Activated effector memory CD4-positive, alpha-beta T cell treated with Interleukin-2 at 50 U/mL for 16 hours (primary cell): ENCODE results near the gene KIRREL3.
"Not testable (repeated sequence)": the region's sequence is repeated elsewhere in the genome, so short reads cannot be mapped to it uniquely, and the experiment has no call there.

Source experiments
- DNase-seq: peaks from one replicate; pipeline ENCODE4 v3.0.0-alpha.2; 2020

Gene KIRREL3

DNA sequence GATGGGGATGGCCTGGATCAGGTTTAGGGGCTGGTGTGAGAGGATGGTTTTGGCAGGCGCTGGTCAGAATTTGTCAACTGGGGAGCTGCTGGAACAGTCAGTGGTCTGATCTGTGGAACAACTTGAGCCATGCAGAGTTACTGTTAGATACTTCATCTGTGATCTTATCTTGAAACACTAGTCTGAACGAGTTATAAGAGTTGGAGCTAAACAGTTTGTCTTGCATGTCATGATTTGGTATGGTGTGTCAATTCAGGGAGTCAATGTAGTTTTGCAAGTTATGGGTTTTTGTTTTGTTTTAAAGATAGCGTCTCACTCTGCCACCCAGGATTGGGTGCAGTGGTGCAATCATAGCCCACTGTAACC is 591.0 kb downstream of the KIRREL3 start:
- no peak for DNase-seq

DNA sequence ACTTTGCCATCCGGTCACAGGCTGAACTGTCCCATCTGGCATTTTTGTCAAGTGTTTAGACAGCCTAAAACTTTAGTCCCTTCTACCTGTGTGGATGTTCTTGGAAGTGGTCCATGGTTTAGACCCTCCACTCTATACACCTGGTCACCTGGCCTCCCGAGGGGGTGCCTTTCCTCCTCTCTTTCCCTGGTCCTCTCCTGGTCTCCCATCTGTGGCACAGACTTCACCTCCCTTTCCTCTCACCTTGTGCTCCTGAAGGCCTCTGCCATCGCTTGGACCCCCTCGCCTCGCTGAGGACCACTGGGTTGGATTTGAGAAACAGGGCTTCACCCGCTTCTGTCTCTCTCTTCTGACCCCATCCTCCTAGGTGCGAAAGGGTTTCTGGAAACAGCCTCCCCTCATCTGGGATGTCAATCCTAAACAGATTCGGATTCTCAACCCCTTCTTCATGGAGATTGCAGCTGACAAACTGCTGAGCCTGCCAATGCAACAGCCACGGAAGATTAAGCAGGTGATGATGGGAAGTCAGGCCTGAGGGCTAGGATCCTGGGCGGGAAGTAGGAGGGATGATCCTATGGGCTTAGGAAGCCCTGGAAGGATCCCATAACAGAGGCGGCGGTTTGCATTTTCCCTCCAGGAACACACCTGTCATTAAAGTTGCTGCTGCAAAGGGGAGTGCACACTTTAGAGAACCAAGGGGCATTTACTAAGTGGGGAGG is 591.5 kb downstream of the KIRREL3 start:
- no peak for DNase-seq

DNA sequence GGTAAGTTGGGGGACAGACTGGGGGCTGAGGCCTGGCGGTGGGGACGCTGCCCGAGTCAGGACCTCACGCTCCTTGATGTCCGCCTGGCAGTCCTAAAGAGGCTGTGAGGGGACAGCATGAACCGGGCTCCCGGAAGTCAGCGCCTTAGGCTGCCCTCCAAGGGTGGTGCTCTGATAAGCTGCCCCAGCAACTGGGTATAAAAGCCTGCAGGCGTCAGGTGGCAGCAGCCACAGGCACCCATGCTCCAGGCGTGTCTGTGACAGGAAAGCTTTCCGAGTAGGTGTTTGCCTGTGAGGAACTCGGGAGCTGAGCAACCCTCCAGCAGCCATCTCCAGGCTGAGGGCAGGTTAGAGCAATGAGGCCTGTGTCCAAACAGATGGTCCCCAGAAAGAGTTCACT is 592.1 kb downstream of the KIRREL3 start:
- DNase-seq, result no peak

DNA sequence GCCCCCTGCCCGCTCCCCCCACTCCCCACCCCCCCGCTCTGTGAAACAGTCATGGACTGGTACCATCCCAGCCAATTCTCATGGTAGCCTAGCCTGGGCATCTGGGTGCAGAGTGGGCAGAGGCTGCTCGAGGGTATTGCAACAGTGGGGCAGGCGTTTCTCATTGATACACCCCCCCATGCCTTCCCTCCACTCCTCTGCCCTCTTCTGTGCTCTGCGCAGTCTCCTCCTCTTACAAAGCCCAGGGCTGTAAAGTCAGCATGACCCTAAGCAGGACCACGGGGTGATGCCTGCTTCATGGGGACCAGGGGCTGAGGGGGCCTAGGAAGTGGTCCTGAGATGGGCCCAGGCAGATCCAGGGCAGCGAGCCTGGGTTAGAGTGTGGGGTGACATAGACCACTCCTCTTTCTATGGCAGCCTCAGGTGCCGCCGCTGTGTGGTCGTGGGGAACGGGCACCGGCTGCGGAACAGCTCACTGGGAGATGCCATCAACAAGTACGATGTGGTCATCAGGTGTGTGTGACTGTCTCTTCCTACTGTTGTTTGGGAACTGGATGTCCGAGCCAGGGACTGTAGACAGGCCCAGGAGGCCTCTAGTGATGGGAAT is 592.8 kb downstream of the KIRREL3 start:
- no peak for DNase-seq

DNA sequence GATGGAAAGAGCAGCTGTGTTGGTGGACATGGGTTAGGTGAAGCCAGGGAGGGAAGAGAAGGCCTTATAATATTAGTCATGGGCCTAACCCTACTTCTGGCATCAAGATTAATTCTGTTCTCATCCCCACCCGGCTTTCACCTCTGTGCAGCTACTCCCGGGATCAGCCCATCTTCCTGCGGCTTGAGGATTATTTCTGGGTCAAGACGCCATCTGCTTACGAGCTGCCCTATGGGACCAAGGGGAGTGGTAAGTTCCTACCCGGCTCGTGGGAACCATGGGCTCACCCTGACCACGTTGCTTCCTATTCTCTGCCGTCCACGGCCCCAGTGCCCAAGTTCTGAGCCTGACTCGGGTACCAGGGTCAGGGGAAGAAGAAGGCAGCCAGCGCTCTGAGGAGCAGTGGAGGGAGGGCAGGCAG is 593.5 kb downstream of the KIRREL3 start:
- DNase-seq, result no peak

DNA sequence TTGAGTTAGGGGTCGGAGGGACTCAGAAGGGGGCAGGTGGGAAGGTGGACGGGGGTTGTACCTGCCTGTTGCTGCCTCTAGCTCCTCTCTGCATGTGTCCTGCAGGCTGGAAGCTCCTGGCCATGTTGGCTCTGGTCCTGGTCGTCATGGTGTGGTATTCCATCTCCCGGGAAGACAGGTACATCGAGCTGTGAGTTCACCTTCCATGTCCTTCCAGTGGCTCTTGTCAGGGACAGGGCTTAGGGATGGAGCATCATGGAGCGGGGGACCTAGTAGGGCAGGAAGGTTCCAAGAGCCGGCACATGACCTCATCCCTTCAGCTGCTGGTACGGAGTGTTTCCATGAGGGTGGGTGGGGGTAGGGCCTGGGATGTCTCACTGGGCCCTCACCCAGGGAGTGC is 594.2 kb downstream of the KIRREL3 start:
- no peak for DNase-seq

DNA sequence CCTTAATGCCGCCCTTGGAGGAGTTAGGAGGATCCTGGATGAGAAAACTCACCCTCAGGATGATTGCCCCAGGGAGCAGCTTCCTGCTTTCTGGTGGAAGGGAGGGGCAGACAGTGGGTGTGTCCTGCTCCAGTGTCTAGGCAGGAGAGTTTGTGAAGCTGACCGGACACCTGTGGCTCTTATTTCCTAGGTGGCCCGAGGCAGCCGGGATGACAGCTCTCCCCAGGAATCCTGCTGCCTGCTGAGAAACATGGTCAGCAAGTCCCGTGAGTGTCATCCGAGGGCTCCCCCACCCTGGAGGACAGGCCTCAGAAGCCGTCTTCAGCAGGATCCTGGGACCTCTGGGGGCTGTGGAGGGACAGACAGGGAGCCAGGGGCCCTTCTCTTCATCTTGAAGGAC is 594.7 kb downstream of the KIRREL3 start:
- no peak for DNase-seq

DNA sequence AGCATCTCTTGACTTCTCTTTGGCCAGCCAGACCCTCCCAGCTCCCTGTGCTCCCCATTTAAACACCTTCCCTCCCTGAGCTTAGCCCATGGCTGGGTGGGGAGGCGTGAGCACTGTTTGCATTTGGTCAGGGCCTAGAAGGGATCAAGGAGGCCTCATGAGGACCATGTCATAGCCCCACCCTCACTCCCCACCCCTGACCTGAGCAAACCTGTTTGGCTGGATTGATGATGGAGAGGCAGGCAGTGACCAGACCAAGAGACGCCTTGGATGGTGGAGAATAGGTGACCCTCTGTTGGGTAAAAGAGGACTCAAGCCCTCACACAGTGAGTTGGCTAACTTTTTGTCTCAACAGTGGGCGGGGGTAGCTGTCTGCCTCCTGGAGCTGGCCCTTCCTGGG is 595.2 kb downstream of the KIRREL3 start:
- DNase-seq, result no peak

DNA sequence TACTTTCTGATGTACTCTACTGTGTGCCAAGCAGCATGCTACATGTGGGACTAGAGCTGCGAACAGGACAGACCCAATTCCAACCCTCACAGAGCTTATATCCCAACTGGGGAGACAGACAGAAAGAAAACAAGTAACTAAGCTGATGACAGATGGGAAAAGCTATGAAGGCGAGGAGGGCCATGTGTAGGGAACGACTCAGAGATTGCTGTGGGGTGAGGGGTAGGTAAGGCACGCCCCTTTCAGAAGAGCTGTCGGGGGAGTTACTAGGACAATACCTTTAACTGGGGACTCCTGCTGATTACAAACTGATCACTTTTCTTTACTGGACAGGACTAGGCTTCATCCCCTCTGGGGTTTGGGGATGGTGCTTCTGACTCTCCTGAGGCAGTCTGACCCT is 596.2 kb downstream of the KIRREL3 start:
- DNase-seq, result no peak

DNA sequence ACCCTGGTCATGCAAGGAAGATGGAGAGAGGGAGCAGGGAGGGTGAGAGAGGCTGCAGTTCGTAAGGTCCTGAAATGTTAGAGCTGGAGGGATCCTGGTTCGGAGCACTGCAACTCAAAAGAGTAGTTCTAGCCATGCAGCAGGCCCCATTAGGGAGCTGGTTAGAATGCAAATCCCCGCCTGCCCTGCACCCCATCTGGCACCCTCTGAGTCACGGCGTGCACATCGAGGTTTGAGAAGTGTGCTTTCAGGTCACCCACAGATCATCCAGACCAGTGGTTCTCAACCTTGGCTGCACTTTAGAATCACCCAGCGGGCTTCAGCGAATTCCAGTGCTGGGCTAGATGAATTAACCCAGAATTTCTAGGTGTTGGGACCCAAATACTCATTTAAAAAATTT is 596.9 kb downstream of the KIRREL3 start:
- no peak for DNase-seq

DNA sequence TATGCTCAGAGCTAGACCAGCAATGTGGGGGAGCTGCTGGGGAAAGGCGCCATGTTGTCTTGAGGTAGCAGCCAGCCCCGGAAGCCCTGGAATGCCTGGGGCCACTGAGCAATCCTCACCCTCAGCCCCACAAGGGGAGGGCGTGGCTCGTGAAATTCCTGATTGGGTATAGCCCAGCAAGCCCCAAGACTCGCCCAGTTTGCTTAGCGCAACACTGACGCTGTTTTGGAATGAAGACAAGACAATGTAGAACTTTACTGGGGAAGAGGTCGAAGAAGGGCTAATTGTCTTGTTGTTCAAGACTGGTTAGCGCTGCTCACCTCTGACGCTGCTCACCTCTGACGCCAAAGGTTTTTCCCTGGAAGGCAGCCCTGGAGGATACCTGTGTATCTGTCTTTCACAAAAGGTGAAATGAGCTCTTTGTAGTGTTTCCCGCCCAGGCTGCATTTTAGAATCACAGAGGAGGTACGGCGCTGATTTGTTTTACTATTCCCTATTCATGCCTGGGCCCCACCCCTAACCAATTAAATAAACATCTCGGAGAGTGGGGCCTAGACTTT is 597.5 kb downstream of the KIRREL3 start:
- DNase-seq, result no peak

DNA sequence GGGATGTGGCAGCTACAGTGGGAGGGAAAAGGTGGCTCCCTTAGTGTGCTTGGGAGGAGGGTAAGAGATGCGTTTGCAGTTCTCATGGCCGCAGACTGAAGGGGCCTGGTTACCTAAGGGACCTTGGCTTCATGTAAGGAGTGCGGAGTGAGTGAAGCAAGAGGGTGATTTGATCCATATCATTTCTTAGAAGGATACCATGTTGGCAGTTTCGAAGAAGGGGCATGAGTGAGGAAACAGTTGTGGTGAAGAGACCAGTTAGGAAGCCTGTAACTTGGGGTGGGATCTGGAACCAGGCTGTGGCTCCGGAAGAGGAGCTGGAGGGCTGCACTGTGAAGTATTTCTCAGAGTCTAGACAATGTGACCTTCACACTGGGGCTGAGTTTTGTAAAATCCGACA is 600.1 kb downstream of the KIRREL3 start:
- no peak for DNase-seq

DNA sequence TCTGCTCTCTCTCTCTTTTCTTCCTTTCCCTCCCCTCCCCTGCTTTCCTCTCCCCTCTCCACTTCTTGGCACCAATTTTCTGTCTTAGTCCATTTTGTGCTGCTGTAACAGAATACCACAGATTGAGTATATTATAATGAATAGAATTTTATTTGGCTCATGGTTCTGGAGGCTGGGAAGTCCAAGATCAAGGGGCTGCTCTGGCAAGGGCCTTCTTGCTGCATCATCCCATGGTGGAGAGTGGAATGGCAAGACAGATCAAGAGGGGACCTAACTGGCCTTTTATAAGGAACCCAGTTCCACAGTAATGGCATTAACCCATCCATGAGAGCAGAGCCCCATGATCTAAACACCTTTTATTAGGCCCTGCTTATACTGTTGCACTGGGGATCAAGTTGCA is 600.6 kb downstream of the KIRREL3 start:
- no peak for DNase-seq

DNA sequence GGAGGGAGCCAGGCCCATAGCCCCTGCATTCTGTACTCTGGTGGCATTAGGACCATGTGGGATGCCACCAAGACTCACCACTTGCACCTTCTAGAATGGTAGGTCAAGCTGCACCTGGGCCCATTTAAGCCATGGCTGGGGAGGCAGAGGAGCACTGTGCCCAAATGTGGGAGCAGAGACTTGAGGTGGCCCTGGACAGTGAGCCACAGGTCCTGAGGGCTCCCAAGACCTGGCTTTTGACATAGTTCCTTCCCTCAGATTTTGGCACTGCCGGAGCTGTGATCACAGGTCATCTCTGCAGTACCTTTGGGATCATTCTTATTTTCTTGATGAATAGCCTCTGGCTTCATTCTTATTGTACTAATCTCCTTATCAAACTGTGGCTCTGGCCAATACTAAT is 601.8 kb downstream of the KIRREL3 start:
- DNase-seq, result no peak

DNA sequence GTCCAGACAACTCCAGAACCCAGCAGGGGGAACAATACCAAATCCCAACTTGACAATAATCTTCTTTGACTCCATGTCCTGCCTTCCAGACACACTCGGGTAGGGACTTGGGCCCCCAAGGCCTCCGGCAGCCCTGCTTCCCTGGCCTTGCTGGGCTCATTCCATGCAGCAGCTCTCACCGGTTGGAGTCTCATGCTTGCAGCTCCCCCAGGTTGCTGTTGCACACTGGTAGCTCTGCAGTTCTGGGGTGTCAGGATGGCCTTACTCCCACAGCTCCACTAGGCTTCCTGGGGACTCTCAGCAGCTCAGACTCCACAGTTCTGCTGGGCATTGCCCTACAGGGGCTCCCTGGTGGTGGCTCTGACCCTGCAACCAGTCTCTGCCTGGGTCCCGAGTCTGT is 602.3 kb downstream of the KIRREL3 start:
- no peak for DNase-seq

DNA sequence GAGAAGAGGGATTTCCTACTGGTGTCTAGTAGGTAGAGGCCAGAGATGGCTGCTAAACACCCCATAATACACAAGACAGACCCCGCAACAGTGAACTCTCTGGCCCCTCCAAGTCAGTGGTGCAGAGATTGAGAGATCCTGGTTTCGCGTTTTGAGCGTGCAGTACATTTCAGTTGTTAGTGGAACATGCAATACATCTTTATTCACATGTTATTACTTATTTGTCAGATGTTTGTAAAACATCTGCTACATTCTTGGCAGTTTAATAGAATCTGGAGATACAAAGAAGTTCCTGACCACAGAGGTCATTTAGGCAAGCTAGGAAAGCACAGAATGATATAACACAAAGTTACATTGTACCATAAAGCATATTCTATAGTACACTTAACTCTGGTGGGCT is 603.6 kb downstream of the KIRREL3 start:
- no peak for DNase-seq

DNA sequence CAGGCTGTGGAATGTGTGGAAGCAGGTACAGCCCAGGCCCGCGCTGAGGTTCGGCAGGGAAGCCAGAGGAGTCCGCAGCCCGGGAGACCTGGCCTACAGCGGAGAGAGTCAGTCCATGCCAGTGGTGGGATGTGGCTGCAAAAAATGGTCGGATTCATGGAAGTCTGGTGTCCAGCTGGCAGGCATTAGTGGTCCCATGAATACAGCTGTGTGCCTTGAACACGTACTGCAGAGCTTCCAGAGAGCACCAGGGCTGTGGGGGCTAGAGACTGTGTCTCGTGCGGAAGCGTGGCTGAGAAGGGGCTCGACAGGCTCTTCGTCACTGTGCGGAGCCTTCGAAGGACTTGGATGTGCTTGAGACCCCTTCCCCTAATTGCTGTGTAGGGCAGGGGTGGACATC is 604.3 kb downstream of the KIRREL3 start:
- not testable (repeated sequence) for DNase-seq

DNA sequence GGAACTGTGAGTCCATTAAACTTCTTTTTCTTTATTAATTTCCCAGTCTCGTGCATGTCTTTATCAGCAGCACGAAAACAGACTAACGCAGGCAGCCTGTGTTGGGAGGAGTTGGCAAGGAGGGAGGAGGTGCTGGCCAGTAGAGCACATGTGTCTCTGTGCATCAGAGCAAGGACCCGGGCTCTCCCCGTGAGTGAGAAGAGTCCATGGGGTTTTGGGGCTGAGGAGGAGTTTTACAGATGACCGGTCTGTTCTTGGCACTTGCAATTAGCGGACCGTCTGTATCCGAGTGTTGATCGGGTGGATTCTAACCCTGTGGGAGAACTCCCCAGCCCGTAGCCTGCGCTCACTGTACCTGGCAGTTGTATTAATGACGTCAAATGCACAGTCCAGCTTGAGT is 604.8 kb downstream of the KIRREL3 start:
- not testable (repeated sequence) for DNase-seq

DNA sequence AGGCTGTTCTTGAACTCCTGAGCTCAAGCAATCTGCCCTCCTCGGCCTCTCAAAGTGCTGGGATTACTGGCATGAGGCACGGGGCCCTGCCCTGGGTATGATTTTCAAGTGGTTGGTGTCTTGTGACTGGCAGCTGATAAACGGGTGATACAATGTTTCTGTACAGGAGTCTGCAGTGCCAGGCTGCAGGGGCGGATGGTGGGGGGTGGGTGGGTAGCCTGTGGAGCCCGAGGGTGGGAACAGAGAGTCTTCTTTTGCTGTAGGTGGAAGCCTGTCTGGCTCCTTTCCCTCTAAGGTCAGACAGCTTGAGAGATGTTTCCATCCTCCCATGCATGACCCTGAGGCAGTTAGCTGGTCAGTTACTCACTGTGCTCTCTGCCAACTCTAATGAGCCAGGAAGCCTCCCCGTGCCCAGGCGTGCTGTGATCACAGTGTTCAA is 605.9 kb downstream of the KIRREL3 start:
- DNase-seq, result not testable (repeated sequence)

DNA sequence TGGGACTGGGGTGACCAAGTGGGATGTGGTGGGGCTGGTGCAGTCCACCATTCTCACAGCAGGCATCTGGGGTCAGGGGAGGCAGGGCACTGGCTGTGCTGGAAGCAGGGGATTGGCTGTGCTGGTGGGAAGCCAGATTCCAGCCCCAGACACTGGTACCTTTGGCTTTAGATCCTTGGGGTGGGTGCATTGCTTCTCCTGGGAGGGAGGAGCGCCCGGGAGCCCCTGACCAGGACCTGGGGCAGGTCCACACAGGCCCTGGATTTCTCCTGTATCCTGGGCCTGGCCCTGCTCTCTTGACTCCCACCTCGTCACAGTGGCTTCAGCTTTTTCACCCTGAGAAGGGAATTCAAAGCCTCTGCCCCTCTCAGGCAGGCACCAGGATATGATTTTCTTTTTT is 606.5 kb downstream of the KIRREL3 start:
- DNase-seq, result no peak

DNA sequence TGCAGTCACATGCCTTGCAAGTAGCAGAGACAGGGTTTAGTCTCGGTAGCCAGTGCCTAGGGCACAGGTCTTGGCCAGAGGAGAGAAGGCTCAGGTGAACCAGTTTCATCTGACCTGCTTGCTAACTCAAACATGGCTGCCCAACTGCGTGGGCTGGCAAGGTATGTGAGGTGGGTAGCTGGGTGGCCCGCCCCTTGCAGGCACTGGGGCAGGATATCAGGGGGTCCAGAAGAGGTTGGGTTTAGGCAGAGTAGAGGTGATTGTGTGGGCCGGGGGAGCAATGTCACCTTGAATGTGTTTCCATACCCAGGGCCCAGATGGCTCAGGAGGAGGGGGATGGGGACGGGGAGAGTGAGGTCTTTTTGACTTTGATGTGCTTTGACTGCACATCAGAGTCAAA is 607.4 kb downstream of the KIRREL3 start:
- no peak for DNase-seq

DNA sequence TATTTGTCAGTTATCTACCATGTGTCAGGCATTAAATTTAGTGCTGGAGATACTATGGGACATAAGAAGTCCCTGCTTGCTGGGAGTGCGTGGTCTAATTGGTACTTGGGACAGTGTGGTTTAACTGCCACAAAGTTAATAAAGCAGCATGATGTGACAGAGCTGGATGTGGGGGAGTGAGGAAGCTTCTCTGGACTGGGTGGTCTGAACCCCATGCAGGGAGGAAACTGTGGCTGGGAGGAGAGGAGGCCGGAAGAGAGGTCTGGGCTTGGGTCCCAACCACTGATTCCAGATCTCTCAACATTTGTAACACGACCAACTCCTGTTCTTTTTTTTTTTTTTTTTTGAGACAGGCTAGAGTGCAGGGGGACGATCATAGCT is 607.9 kb downstream of the KIRREL3 start:
- DNase-seq, result no peak

DNA sequence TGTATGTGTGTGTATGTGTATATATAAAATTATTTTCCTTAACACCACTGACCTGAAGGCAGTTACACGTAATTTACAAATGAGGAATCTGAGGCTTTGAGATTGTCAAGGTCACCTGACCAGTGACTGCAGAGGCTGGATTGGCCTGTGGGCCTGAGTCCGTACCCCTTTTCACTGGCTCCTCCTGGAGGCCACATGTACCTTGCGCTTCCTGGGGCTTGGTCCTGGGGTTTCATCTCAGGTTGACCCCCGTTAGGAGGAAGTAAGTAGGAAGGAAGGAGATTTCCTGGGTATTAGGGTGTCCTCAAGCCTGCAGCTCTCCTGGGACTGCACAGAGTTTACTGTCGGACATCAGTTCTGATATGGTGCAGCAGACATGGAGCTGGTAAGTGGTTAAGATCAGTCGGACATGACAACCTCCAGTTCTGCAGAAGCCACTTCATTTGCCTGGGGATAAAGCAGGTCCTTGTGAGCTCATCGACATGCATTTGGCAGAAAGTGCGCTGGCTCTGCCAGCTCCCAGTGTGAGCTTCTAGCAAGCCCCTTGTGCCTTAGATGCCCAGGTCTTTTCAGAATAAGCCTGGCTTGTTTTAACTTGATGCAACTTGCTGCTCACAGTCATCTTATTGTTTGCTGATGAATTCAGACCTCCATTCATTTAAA is 608.5 kb downstream of the KIRREL3 start:
- no peak for DNase-seq

DNA sequence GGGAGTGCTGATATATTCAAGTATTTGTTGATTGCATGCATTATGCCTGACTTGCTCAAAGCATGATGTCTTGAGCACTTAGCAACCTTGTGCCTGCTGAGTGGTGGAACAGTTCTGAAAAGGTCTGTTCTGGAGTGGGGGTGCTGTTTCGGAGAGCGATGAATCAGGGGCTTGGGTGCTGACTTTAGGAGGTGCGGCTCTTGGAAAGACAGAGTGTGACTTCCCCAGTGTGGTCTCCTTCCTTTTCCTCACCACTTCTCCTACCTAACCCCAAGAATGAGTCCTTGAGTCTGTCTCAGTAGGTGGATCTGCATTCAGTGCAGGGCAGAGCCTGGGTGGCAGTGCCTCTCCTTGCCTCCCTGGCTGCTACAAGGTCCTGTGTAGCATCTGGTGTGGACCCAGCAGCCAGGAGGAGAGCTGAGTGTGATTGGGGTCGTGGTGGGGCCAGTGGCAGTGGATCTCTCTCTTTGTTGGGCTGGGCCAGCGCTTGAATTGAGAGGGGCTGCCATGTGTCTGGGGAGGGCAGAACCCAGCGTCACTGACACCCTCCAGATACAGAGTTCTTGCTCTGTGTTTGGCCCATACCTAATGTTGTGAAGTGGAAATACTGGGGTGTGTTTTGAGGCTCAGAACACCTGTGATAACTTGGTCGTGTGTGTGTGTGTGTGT is 609.1 kb downstream of the KIRREL3 start:
- no peak for DNase-seq
